ENCODE data around the gene MX1.

MX1 gene

DNA sequence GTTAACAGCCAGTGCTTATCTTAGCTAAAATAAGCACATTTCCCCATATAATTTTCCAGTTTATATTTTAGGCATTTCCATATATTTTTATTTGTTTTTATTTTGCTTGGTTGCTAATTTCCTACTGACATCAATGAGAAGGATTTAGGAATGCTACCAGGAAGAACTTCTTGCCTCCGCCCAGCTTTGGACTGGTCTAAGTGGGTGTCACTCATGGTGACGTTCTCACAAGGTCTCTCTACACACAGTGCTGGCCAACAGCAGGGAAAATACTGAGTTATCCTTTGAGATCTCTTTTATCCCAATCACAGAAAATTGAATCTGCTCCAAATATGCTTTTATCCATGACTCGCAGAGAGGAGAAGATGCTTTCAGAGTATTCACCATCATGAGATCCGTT, 13.2 kb downstream of the MX1 start:
- no peak for DNase-seq (ENCODE audit: extremely low read depth, low read depth)
- TF ChIP-seq, protein P1, sequence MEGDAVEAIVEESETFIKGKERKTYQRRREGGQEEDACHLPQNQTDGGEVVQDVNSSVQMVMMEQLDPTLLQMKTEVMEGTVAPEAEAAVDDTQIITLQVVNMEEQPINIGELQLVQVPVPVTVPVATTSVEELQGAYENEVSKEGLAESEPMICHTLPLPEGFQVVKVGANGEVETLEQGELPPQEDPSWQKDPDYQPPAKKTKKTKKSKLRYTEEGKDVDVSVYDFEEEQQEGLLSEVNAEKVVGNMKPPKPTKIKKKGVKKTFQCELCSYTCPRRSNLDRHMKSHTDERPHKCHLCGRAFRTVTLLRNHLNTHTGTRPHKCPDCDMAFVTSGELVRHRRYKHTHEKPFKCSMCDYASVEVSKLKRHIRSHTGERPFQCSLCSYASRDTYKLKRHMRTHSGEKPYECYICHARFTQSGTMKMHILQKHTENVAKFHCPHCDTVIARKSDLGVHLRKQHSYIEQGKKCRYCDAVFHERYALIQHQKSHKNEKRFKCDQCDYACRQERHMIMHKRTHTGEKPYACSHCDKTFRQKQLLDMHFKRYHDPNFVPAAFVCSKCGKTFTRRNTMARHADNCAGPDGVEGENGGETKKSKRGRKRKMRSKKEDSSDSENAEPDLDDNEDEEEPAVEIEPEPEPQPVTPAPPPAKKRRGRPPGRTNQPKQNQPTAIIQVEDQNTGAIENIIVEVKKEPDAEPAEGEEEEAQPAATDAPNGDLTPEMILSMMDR (IDR thresholded peaks at IDR 0.05; ENCODE audit: low read depth, low read length, missing control alignments) = no peak

DNA sequence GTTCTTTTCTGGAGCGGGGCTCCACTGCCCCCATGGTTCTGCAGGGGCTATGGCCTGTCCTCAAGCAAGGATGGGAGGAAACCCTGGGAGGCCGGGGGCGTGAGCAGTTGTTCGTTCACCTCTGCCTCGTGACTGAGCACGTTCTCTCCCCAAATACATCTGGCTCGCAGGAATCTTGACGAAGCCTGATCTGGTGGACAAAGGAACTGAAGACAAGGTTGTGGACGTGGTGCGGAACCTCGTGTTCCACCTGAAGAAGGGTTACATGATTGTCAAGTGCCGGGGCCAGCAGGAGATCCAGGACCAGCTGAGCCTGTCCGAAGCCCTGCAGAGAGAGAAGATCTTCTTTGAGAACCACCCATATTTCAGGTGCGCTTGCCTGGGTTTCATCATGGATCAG, 15.5 kb downstream of the MX1 start:
- TF ChIP-seq, protein P1 (IDR thresholded peaks at IDR 0.05; ENCODE audit: low read depth, low read length, missing control alignments) = no peak
- H3K4me3 ChIP-seq (replicated peaks; ENCODE audit: low read depth, low read length) = no peak overlapping the region
- DNase-seq (ENCODE audit: extremely low read depth, low read depth) = no peak

More for the DNA sequence above, 13.2 kb downstream of the MX1 start:
- H3K4me3 ChIP-seq (replicated peaks; ENCODE audit: low read depth, low read length) = no peak overlapping the region

- no peak for DNase-seq (ENCODE audit: extremely low read depth, low read depth)
- no peak overlapping the region for H3K4me3 ChIP-seq (replicated peaks; ENCODE audit: low read depth, low read length)
- TF ChIP-seq, protein P1 (IDR thresholded peaks at IDR 0.05; ENCODE audit: low read depth, low read length, missing control alignments) = no peak
Measured at GRCh38 chr21:41442481-41443186, 16.6 kb downstream of the MX1 start.

GRCh38 chr21:41443562-41443961, 17.5 kb downstream of the MX1 start:
- DNase-seq (ENCODE audit: extremely low read depth, low read depth) = no peak
- TF ChIP-seq, protein P1 (IDR thresholded peaks at IDR 0.05; ENCODE audit: low read depth, low read length, missing control alignments) = no peak
- no peak overlapping the region for H3K4me3 ChIP-seq (replicated peaks; ENCODE audit: low read depth, low read length)

GRCh38 chr21:41444703-41445464, 18.8 kb downstream of the MX1 start:
- no peak for DNase-seq (ENCODE audit: extremely low read depth, low read depth)
- TF ChIP-seq, protein P1 (IDR thresholded peaks at IDR 0.05; ENCODE audit: low read depth, low read length, missing control alignments) = no peak
- H3K4me3 ChIP-seq (replicated peaks; ENCODE audit: low read depth, low read length) = no peak overlapping the region

- no peak overlapping the region for H3K4me3 ChIP-seq (replicated peaks; ENCODE audit: low read depth, low read length)
- no peak for DNase-seq (ENCODE audit: extremely low read depth, low read depth)
- TF ChIP-seq, protein P1 (IDR thresholded peaks at IDR 0.05; ENCODE audit: low read depth, low read length, missing control alignments) = no peak
Measured at GRCh38 chr21:41445465-41445862, 19.4 kb downstream of the MX1 start.

Data from HFF-Myc (cell line).